Measurements from ENCODE around the gene YDJC. TPM values are rescaled to one million over a fixed set of nuclear protein-coding genes. Genes with fewer than 3 reads are reported as not detected.
A peak's percentile ranks its signal among the peaks of the same experiment; 100 is the strongest.

The YDJC gene
- total and polyA plus RNA-seq, 2 of the 13 experiments (the other 11 are each of a cell fraction or from before 2014, with no cell fraction given): 15.3 to 32.0 TPM

DNA sequence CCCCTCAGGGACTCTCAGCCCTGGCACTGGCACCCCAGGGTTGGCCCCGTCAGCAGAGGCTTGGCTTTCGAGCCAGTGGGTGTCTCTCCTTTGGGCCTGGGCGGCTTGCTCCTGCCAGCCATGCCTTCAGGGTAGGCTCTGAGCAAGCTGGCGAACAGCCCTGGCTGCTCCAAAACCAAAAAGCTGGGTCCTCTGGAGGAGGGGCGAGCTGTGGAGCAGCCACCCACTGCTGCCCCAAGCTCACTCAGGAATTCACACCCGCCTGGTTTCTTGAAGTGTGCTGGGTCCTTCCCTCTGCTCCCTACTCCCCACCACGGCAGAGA, 6.2 kb downstream of the YDJC start:
- no peak overlapping the region for H3K9ac ChIP-seq (ENCODE audit: insufficient read depth, low read depth, low read length)
- no peak for FAIRE-seq
- CTCF ChIA-PET (ENCODE audit: low intra/inter-chr PET ratio, low total read pairs): interaction anchor here (1.1 to 2.4 kb wide), 2 partner anchors 19 to 23 kb away, joined by 5 to 11 read pairs; partner anchors contain the start of gene SDF2L1

DNA sequence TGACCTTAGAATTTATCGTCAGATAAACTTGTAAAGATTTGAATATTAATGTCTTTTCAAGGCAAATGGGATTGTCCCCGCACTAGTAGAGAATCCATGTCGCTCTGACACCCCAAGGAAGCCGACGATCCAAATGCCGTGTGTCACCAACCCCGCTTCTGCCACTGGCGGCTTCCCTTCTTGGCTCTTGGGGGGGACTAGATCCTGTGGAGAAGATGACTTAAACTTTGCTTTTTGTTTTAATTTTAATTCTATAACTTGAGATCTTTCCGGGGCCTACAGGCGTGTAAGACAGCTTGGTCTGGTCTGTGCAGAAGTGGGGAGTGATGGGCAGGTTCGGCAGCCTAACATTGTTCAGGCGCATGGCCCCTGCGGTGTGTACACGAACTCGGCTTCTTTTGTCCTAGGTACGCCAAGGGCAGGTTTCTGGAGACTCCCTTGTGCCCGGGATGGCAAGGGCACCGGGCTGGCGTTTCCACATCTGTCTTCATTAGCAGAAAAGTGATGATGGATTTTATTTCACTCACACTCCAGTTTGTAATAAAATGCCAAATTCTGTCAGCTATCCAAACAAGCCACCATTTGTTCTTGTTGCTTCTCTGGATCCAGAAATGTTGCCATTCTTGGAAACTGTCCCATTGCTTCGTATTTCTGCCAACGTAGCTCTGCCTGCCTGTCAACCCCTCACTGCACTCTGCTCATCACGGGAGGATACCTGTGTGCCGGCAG, 6.7 kb downstream of the YDJC start:
- CTCF ChIA-PET (ENCODE audit: low intra/inter-chr PET ratio, low total read pairs): interaction anchor here (2.4 kb wide), 1 partner anchor 19 kb away, joined by 11 read pairs; the partner anchor contains the start of gene SDF2L1
- peaks cover 27% of the 10 kb centered on the region for H4K20me1 ChIP-seq (ENCODE audit: insufficient read depth, low read length)
- peaks cover 4% of the 10 kb centered on the region for H3K4me1 ChIP-seq (ENCODE audit: insufficient read depth, low read length)
- FAIRE-seq (no peak), ATAC-seq (no peak), DNase-seq (ENCODE audit: low spot score) (no peak)
- H2AFZ ChIP-seq (ENCODE audit: low read length): no peak overlapping the region
- peaks cover 15% of the 10 kb centered on the region for H3K79me2 ChIP-seq (ENCODE audit: insufficient read depth, low read length)
- POLR2A ChIA-PET: no interaction called here
- no peaks in the 10 kb centered on the region for H3K27me3 ChIP-seq (ENCODE audit: control insufficient read depth in 1 of 2, insufficient read depth in 2 of 2, low read length in 2 of 2)
- no peaks in the 10 kb centered on the region for H3K9me3 ChIP-seq (ENCODE audit: low read length)
- 95% methylated on average over 21 of the region's 23 CpGs for WGBS (ENCODE audit: low lambda C conversion rate)
- H3K27ac ChIP-seq (ENCODE audit: extremely low read length, insufficient read depth, low read length): no peak overlapping the region
- H3K9ac ChIP-seq (ENCODE audit: insufficient read depth, low read depth, low read length): no peak overlapping the region
- TF ChIP-seq AGO2 (optimal IDR thresholded peaks at IDR 0.05; ENCODE audit: low read depth, low read length): peak; percentile 2
- no peak for TF ChIP-seq RBAK (CRISPR knock-in tag; IDR thresholded peaks at IDR 0.05)
- TSS peak; percentile 38 for BruUV-seq (replicated peaks)
- in situ Hi-C loops (cut with HindIII; ENCODE audit: extremely low pct_ligation_motif_present, low pct_unique_long_range_greater_than_20kb) (no loop called here), intact Hi-C loops (cut with micrococcal nuclease; ENCODE audit: unreplicated experiment) (no loop called here)
- no peak overlapping the region for H3K4me3 ChIP-seq (replicated peaks in 1 of 3; ENCODE audit: insufficient read depth in 1 of 3, low read depth in 2 of 3, low read length in 3 of 3)
- H3K36me3 ChIP-seq (replicated peaks in 1 of 2; ENCODE audit: control insufficient read depth in 1 of 2, insufficient read depth in 2 of 2, low read length in 2 of 2): peaks cover 0 to 56% of the 10 kb centered on the region in 2 experiments; a peak in 4 of 5 replicates
- no peak overlapping the region for H3K4me2 ChIP-seq (ENCODE audit: low read depth, low read length)

More for the DNA sequence above, 6.2 kb downstream of the YDJC start:
- 84% methylated on average over 5 of the region's 7 CpGs for WGBS (ENCODE audit: low lambda C conversion rate)
- DNase-seq (ENCODE audit: low spot score) (no peak), ATAC-seq (no peak)
- no peaks in the 10 kb centered on the region for H3K27me3 ChIP-seq (ENCODE audit: control insufficient read depth in 1 of 2, insufficient read depth in 2 of 2, low read length in 2 of 2)
- peak; percentile 39 for TF ChIP-seq AGO2 (optimal IDR thresholded peaks at IDR 0.05; ENCODE audit: low read depth, low read length)
- TF ChIP-seq MBNL3 (CRISPR knock-in tag; conservative IDR thresholded peaks at IDR 0.05): no peak
- no peak for TF ChIP-seq ZKSCAN5 (CRISPR knock-in tag; IDR thresholded peaks at IDR 0.05)
- peak; percentile 39 for TF ChIP-seq AGO1 (IDR thresholded peaks at IDR 0.05; ENCODE audit: low read depth, low read length, poor library complexity, severe bottlenecking)
- TF ChIP-seq, protein P1, sequence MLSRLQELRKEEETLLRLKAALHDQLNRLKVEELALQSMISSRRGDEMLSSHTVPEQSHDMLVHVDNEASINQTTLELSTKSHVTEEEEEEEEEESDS (CRISPR knock-in tag; IDR thresholded peaks at IDR 0.05; ENCODE audit: borderline replicate concordance): no peak
- no peak for TF ChIP-seq ZNF143 (CRISPR knock-in tag; IDR thresholded peaks at IDR 0.05)
- no peak overlapping the region for H3K4me2 ChIP-seq (ENCODE audit: low read depth, low read length)
- H3K4me1 ChIP-seq (ENCODE audit: insufficient read depth, low read length): peaks cover 9% of the 10 kb centered on the region
- H3K9me3 ChIP-seq (ENCODE audit: low read length): no peaks in the 10 kb centered on the region
- H3K79me2 ChIP-seq (ENCODE audit: insufficient read depth, low read length): peaks cover 17% of the 10 kb centered on the region
- no peak overlapping the region for H3K27ac ChIP-seq (ENCODE audit: extremely low read length, insufficient read depth, low read length)
- H3K36me3 ChIP-seq (replicated peaks in 1 of 2; ENCODE audit: control insufficient read depth in 1 of 2, insufficient read depth in 2 of 2, low read length in 2 of 2): peaks cover 2 to 62% of the 10 kb centered on the region in 2 experiments; a peak in 4 of 5 replicates
- in situ Hi-C loops (cut with HindIII; ENCODE audit: extremely low pct_ligation_motif_present, low pct_unique_long_range_greater_than_20kb) (no loop called here), intact Hi-C loops (cut with micrococcal nuclease; ENCODE audit: unreplicated experiment) (no loop called here)
- peaks cover 24% of the 10 kb centered on the region for H4K20me1 ChIP-seq (ENCODE audit: insufficient read depth, low read length)
- no TSS peak for BruUV-seq (replicated peaks)
- H3K4me3 ChIP-seq (replicated peaks in 1 of 3; ENCODE audit: insufficient read depth in 1 of 3, low read depth in 2 of 3, low read length in 3 of 3): no peak overlapping the region
- POLR2A ChIA-PET: no interaction called here
- no peak overlapping the region for H2AFZ ChIP-seq (ENCODE audit: low read length)
